IPS-18c (cell line): Measurements from ENCODE around the gene RANGAP1.
A peak's percentile ranks its signal among the peaks of the same experiment; 100 is the strongest.

Experiments
- H3K4me3 ChIP-seq: 2 replicates; pipeline ENCODE4 v1.7.0; 2013; ENCODE audit warnings: low read depth, mild to moderate bottlenecking, low read length, moderate library complexity; ENCODE audit not compliant: insufficient read depth
- H3K9me3 ChIP-seq: one replicate; pipeline ENCODE4 v1.6.1; 2013; ENCODE audit warnings: mild to moderate bottlenecking, low read length, moderate library complexity; ENCODE audit not compliant: control insufficient read depth, insufficient read depth

RANGAP1 gene, protein sequence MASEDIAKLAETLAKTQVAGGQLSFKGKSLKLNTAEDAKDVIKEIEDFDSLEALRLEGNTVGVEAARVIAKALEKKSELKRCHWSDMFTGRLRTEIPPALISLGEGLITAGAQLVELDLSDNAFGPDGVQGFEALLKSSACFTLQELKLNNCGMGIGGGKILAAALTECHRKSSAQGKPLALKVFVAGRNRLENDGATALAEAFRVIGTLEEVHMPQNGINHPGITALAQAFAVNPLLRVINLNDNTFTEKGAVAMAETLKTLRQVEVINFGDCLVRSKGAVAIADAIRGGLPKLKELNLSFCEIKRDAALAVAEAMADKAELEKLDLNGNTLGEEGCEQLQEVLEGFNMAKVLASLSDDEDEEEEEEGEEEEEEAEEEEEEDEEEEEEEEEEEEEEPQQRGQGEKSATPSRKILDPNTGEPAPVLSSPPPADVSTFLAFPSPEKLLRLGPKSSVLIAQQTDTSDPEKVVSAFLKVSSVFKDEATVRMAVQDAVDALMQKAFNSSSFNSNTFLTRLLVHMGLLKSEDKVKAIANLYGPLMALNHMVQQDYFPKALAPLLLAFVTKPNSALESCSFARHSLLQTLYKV

DNA sequence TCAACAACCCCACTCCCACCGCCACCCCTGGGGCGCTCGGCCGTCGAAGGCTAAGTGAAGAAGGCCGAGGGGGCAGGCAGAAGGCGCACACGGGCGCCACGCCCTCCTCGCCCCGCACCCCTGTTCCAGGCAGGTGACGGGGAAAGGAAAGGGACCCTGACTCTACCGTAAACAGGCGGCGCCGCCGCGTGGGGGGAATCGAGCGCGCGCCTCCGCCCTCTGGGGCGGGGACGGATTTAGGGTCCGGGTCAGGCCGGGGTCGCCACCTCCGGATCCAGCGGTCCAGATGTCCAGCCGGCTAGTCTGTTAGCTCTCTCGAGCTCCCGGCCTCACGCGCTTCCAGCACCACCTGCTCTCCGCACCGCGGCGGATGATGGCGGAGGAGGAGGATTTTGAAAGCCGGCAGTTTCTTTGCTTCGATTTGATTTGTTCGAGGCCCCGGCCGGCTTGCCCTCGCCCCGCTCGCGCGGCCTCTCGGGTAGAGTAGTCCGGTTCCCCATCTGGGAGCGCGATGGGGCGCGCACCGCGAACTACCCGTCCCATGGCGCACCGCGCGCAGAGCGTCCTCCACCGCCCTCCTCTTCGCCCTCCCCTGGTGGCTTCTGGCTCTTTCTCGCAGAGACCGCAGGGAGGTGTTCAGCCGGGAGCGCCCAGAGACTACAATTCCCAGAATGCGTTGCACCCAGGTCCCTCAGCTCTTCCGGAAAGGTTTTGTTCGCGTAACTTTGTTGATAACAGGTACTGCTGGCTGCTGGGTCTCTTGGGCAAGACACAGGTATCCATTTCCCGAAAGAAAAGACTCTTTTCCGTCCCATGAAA lies at the start of gene RANGAP1:
Gene RANGAP1, minus strand, starts transcription at position 368 of the 819 bp plus-strand sequence. CDS start 5,143 bp downstream, outside the sequence.
- H3K4me3 ChIP-seq = peak within 1 kb of the TSS; percentile 84
- H3K9me3 ChIP-seq = peaks cover under 1% of the 10 kb centered on the region

DNA sequence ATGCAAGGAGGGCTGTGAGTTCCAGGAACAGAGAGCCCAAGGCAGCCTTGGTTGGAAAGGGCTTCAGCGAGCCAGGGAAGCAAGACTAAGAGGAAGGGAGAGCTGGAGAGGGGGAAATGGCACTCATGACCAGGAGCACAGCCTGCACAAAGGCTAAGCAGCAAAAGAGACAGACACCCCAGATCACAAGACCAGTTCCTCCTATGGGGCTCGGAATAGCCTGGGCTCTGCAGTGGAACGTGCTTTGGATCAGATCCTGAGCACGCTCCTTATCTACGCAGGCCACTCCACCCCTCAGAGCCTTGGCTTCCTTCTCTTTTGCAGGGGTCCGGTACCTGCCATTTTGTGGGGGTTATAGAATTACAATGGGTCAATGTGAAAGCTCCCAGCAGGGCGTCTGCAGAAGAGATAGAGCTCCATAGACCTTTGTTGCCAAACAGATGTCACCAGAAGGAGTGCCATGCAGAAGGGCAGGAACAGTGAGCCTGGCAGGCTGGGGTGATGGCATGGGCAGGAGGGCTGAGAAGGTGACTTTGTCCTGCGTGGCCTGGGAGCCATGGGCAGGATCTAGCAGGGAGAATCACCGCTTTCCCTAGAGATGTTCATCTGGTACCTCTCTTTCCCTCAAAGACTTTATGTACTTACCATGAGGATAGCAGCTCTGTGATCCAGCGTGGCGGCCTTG lies 49.1 kb upstream of the RANGAP1 start:
- Histone ChIP-seq H3K4me3 (no peak overlapping the region), H3K9me3 (no peaks in the 10 kb centered on the region)

GRCh38 chr22:41334215-41334614 lies 48.2 kb upstream of the RANGAP1 start:
- no peak overlapping the region for H3K4me3 ChIP-seq
- H3K9me3 ChIP-seq = no peaks in the 10 kb centered on the region

- H3K9me3 ChIP-seq = no peaks in the 10 kb centered on the region
- no peak overlapping the region for H3K4me3 ChIP-seq
Measured at GRCh38 chr22:41333806-41334205, 47.8 kb upstream of the RANGAP1 start.

DNA sequence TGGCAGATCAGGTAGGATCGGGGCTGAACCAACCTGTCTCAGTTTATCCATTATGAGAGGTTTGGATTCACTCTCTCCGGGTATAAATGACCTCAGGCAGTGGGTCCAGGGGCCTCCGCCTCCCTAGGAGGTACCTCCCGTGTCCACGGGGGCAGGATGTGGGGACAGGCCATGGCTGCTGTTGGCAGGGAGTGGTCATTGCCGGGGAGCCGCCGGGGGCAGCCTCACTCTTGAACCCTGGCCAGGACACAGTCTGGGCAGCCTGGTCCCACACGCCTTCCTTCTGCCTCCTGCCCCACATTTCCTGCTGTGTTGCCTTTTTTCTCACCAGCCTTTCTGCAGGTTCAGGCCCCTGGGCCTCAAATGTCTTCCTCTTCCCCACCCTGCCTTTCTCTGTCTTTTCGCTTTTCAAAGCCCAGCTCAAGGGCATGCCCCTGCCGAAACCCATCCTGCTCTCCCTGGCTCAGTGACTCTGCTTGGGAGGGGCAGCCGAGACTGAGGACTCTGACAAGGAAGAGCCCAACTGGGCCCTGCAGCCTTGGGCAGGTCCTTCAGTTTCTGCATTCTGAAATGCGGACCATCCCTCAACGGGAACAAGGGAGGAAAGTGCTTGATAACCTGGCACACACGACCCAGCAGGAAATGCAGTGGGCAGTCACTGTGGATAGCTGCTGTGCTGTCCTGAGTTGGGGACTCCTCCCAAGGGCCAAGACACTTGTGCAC lies 46.4 kb upstream of the RANGAP1 start:
- Histone ChIP-seq H3K4me3 (no peak overlapping the region), H3K9me3 (no peaks in the 10 kb centered on the region)

GRCh38 chr22:41330169-41330568 lies 44.2 kb upstream of the RANGAP1 start:
- no peak overlapping the region for H3K4me3 ChIP-seq
- no peaks in the 10 kb centered on the region for H3K9me3 ChIP-seq

- no peaks in the 10 kb centered on the region for H3K9me3 ChIP-seq
Measured at GRCh38 chr22:41327124-41327523, 41.1 kb upstream of the RANGAP1 start.

GRCh38 chr22:41324821-41325528 lies 39.0 kb upstream of the RANGAP1 start:
- H3K9me3 ChIP-seq = no peaks in the 10 kb centered on the region
- no peak overlapping the region for H3K4me3 ChIP-seq

More at GRCh38 chr22:41327124-41327523, 41.1 kb upstream of the RANGAP1 start:
- no peak overlapping the region for H3K4me3 ChIP-seq

GRCh38 chr22:41320416-41321240 lies 34.6 kb upstream of the RANGAP1 start:
- no peaks in the 10 kb centered on the region for H3K9me3 ChIP-seq
- H3K4me3 ChIP-seq = no peak overlapping the region

DNA sequence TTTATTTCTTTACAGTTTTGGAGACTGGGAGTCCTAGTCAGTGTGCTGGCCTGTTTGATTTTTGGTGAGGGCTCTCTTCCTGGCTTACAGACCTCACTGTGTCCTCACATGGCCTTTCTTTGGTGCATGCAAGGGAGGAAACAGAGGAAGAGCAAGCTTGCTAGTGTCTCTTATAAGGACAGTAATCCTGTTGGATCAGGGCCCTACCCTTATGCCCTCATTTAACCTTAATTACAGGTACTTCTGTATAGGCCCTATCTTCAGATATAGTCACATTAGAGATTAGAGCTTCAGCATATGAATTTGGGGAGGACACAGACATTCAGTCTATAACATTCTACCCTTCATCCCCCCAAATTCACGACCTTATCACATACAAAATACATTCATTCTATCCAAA lies 29.6 kb upstream of the RANGAP1 start:
- no peak overlapping the region for H3K4me3 ChIP-seq
- no peaks in the 10 kb centered on the region for H3K9me3 ChIP-seq

DNA sequence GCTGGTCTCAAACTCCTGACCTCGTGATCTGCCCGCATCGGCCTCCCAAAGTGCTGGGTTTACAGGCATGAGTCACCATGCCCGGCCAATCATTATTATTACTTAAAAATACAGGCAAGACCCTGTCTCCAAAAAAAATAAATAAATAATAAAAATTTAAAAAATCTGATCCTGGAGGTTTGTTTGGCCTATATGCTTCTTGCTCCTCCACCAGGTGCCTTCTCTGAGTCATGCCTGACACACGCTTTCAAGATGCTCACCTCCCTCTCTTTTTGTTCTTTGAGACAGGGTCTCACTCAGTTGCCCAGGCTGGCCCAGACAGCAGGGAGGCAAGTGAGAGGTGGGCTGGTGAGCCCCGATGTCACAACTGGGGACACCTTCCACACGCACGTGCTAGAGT lies 28.8 kb upstream of the RANGAP1 start:
- Histone ChIP-seq H3K9me3 (no peaks in the 10 kb centered on the region), H3K4me3 (no peak overlapping the region)

DNA sequence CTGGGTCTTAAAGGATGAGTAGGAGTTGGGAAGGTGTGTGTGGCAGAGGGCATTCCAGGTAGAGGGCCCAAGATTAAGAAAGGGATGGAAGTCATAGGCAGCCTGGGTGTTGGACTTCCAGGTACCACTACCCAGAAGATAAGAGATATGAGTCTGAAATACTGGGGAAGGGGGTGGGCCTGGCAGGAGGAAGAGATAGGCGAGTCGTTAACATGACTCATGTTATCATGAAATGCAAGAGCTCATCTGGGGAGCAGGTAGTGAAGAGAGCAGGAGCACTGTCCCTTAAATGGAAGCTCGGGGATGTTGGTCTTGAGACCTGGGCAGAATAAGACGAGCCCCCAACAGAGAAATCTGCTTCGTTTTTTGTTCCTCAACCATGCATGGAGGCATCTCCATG lies 25.5 kb upstream of the RANGAP1 start:
- no peak overlapping the region for H3K4me3 ChIP-seq
- H3K9me3 ChIP-seq = no peaks in the 10 kb centered on the region

DNA sequence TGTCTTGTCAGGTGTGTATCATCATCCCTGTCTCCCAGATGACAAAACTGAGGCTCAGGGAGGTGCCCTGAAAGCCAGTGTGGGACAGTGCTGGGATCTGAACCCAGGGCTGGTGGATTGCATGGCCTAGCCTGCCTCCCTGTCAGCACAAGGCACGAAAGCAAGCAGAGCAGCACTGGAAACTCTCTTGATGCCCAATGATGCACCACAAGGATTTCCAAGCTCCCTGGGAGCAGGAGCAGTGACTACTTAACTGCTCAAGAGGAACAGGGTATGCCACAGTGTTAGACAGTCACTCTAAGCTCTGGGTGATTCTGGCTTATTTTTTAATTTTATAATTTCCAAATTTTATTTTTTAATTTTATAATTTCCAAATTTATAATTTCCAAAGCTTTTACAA lies 24.3 kb upstream of the RANGAP1 start:
- H3K9me3 ChIP-seq = no peaks in the 10 kb centered on the region

GRCh38 chr22:41308544-41308947 lies 22.6 kb upstream of the RANGAP1 start:
- no peak overlapping the region for H3K4me3 ChIP-seq

More for the DNA sequence above, 24.3 kb upstream of the RANGAP1 start:
- no peak overlapping the region for H3K4me3 ChIP-seq

DNA sequence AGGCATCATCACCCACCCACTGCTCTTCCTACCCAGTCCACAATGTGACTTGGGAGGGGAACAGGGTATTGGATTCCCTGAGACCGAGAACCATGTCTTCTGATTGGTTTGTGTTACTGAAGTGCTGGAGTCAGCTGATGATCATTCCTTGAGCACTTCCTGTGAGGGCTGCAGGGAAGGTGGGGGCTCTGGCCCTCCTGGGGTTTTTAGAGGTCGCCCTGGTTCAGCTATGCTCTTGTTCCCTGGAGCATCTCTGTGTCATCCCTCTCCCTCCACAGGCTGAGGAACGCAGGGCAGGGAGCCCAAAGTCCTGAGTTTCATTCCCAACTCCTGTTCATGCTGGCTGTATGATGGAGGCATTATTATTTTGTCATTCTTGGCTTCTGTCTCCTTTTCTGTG lies 22.1 kb upstream of the RANGAP1 start:
- H3K9me3 ChIP-seq = no peaks in the 10 kb centered on the region
- H3K4me3 ChIP-seq = no peak overlapping the region

More at GRCh38 chr22:41308544-41308947, 22.6 kb upstream of the RANGAP1 start:
- no peaks in the 10 kb centered on the region for H3K9me3 ChIP-seq
